Mononuclear cell (primary cell): Measurements from ENCODE around the gene TANC1. TPM values are rescaled to one million over a fixed set of nuclear protein-coding genes. Genes with fewer than 3 reads are reported as not detected.
"Not testable (repeated sequence)": the region's sequence is repeated elsewhere in the genome, so short reads cannot be mapped to it uniquely, and the experiment has no call there.

Experiments
- H3K27me3 ChIP-seq: 2 replicates; pipeline ENCODE4 v1.6.0; 2011; ENCODE audit warnings: low read length, control low read depth; ENCODE audit not compliant: insufficient read depth
- H3K4me1 ChIP-seq: 2 replicates; pipeline ENCODE4 v1.5.1; 2011; ENCODE audit warnings: mild to moderate bottlenecking, low read length, control low read depth; ENCODE audit not compliant: insufficient read depth
- H3K4me3 ChIP-seq: 2 replicates; pipeline ENCODE4 v1.5.1; 2011; ENCODE audit warnings: mild to moderate bottlenecking, low read length, moderate library complexity
- H3K9me3 ChIP-seq: 2 replicates; pipeline ENCODE4 v1.5.1; 2011; ENCODE audit warnings: low read depth, mild to moderate bottlenecking, control low read depth, low read length
- total RNA-seq: library from RNA; depleted of rRNA; stranded (reverse); fragments of >200 nt; gene quantifications from one replicate; pipeline ENCODE4 v1.2.3, GENCODE V29; 2012

The TANC1 gene
- total RNA-seq, 1 donor, result 0.21 TPM

DNA sequence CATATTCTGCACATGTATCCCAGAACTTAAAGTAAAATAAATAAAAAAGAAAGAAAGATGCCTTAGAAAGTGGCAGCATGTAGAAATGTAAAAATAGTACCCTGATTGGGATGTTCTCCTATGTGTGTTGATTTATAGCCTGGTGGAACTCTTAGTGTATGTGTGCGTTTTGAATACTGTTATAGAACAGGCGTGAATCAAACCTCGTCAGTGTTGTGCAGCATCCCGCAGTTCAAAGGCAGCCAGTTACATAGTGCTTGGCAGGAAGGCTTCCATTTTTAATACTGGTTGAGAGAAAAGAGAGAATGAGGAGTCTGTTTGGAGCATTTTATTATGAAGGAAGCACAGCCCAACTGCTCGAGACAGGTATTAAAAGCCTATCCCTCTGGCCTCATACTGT, 49.4 kb downstream of the TANC1 start:
- H3K4me1 ChIP-seq, result no peaks in the 10 kb centered on the region
- H3K4me3 ChIP-seq, result no peak overlapping the region
- H3K27me3 ChIP-seq, result no peaks in the 10 kb centered on the region
- no peaks in the 10 kb centered on the region for H3K9me3 ChIP-seq

DNA sequence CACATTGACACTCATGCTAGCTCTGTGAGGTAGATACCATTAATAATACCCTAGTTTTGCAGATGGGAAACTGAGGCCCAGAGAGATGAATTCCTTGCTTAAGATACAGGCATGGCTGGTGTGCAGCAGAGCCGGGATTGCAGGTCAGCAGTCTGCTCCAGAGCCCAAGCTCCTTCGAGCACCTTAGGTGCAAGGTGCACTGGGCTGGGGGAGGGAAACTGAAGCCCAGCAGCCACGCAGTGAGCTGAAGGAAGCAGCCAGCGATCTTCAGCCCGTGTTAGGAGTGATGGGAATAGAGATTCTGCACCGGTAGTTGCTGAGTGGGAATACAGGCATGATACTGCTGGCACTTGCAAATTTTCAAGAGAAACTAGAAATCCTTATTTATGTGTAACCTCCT, 50.6 kb downstream of the TANC1 start:
- no peaks in the 10 kb centered on the region for H3K4me1 ChIP-seq
- H3K4me3 ChIP-seq, result no peak overlapping the region
- H3K27me3 ChIP-seq, result no peaks in the 10 kb centered on the region
- no peaks in the 10 kb centered on the region for H3K9me3 ChIP-seq

GRCh38 chr2:159022019-159022418, 53.6 kb downstream of the TANC1 start:
- Histone ChIP-seq H3K4me3 (no peak overlapping the region), H3K4me1 (no peaks in the 10 kb centered on the region), H3K27me3 (no peaks in the 10 kb centered on the region), H3K9me3 (no peaks in the 10 kb centered on the region)

DNA sequence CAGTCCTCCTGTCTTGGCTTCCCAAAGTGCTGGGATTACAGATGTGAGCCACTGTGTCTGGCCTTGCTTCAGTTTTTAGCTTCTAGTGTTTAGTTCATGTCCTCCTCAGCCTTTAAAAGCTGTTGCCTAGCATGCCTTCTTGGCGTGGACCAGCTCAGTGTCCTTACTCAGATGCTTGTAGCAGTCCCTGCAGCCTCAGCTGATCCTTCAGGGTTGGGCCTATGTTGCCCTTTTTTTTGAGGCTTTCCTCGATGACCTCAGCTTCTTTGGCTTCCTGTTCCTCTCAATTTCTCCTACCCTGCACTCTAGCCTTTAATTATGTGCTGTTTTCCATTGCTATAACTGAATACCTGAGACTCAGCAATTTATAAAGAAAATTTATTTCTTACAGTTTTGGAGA, 57.7 kb downstream of the TANC1 start:
- Histone ChIP-seq H3K9me3 (no peaks in the 10 kb centered on the region), H3K27me3 (no peaks in the 10 kb centered on the region), H3K4me1 (no peaks in the 10 kb centered on the region), H3K4me3 (no peak overlapping the region)

DNA sequence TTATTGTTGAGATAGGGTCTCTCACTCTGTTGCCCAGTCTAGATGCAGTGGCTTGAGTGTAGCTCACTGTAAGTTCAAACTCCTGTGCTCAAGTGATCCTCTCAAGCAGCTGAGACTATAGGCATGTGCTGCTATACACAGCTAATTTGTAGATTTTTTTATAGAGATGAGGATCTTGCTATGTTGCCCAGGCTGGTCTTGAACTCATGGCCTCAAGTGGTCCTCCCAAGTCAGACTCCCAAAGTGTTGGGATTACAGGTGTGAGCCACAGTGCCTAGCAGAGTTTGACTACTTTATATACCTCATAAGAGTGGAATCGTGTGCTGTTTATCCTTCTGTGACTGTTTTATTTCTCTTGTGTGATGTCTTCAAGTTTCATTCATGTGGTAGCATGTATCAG, 60.3 kb downstream of the TANC1 start:
- no peaks in the 10 kb centered on the region for H3K9me3 ChIP-seq
- no peaks in the 10 kb centered on the region for H3K27me3 ChIP-seq
- H3K4me1 ChIP-seq, result no peaks in the 10 kb centered on the region
- no peak overlapping the region for H3K4me3 ChIP-seq

GRCh38 chr2:159029936-159030335, 61.5 kb downstream of the TANC1 start:
- Histone ChIP-seq H3K9me3 (no peaks in the 10 kb centered on the region), H3K27me3 (no peaks in the 10 kb centered on the region), H3K4me3 (no peak overlapping the region), H3K4me1 (no peaks in the 10 kb centered on the region)

DNA sequence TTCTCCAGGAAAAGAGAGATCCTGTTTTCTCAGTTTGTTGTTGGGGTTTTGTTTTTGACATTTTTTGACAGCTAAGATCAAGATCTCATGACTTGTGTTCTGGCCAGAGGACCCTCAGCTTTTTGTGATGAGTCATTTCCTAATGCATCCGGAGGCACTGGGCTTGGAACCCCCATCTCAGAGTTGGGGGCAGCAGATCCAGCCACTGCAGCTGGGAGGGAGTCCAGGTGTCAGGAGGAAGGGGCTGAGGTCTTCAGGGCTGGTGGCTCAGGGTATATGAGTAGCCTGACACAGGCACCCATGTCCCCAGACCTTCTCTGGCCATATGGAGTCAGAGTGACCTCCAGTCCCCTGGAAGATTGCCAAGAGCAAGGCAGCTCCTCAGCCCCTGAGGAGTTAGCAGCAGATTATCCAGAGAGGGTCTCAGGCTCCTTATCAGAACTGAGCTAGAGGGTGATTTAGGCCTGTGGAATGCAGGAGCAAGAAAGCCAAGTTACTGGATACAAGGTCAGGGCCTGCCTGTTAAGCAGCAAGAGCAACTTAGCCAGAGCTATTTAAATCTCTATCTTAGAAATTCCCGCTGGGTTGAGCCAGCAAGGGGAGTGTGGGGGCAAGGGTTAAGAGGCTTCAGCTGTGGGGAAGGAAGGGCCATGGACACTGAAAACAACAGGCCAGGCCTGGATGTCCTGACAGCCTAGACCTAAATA, 62.4 kb downstream of the TANC1 start:
- Histone ChIP-seq H3K27me3 (no peaks in the 10 kb centered on the region), H3K4me1 (no peaks in the 10 kb centered on the region)

GRCh38 chr2:159032146-159032545, 63.7 kb downstream of the TANC1 start:
- H3K4me3 ChIP-seq, result no peak overlapping the region
- H3K4me1 ChIP-seq, result no peaks in the 10 kb centered on the region
- H3K27me3 ChIP-seq, result no peaks in the 10 kb centered on the region
- no peaks in the 10 kb centered on the region for H3K9me3 ChIP-seq

More for the DNA sequence above, 62.4 kb downstream of the TANC1 start:
- Histone ChIP-seq H3K4me3 (no peak overlapping the region), H3K9me3 (no peaks in the 10 kb centered on the region)

- Histone ChIP-seq H3K4me1 (no peaks in the 10 kb centered on the region), H3K27me3 (no peaks in the 10 kb centered on the region), H3K4me3 (no peak overlapping the region), H3K9me3 (no peaks in the 10 kb centered on the region)
Measured at GRCh38 chr2:159032580-159032979, 64.1 kb downstream of the TANC1 start.

DNA sequence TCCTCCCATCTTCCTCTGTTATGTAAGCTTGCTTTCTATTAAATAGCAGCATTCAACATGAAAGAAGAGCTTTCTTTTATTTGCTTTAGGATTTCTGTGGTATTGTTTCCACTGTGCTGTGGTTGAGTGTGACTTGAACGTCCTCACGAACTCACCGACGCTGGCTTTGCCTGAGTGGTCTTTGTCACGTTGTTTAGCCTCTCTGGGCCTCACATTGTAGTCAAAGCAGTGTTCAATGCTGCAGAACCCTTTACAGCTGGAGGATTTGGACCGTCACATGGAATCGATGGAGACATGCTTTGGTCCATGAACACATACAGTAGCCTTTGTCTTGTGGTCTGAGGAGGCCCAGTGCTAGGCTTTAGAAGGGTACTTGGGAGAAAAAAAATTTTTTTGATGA, 66.3 kb downstream of the TANC1 start:
- Histone ChIP-seq H3K9me3 (no peaks in the 10 kb centered on the region), H3K4me1 (no peaks in the 10 kb centered on the region), H3K4me3 (no peak overlapping the region), H3K27me3 (no peaks in the 10 kb centered on the region)

DNA sequence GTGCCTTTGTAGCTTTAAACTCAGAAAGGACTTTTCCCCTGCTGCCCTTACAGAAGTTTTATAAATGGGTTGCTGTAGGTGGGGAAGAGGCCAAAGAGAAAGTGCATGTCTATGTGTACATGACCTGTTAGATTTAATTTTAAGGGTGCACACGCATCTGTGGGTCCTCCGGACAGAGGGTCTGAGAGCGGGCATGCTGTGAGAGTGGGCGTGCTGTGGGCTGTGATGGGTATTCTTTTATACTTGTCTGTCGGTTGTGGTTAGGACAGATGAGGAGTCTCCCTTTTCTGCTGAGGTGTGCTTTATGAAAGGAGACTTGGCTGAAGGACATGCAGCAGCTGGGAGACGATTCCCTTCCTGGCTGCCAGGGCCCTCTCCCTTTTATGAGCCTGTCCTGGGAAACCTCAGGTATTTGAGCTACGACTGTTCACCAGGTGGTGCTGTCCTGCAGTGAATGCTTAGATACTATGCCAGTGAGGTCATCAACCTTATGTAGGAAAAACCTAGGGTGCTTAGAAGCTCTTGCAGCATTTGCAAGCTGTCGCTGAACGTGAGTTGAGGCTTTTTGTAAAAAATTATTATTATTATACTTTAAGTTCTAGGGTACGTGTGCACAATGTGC, 67.5 kb downstream of the TANC1 start:
- Histone ChIP-seq H3K4me1 (no peaks in the 10 kb centered on the region), H3K9me3 (no peaks in the 10 kb centered on the region), H3K4me3 (no peak overlapping the region), H3K27me3 (no peaks in the 10 kb centered on the region)

DNA sequence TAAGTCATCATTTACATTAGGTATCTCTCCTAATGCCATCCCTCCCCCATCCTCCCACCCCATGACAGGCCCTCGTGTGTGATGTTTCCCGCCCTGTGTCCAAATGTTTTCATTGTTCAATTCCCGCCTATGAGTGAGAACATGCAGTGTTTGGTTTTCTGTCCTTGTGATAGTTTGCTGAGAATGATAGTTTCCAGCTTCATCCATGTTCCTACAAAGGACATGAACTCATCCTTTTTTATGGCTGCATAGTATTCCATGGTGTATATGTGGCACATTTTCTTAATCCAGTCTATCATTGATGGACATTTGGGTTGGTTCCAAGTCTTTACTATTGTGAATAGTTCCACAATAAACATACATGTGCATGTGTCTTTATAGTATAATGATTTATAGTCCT, 68.0 kb downstream of the TANC1 start:
- not testable (repeated sequence) for H3K4me3 ChIP-seq, H3K9me3 ChIP-seq, H3K4me1 ChIP-seq, H3K27me3 ChIP-seq

GRCh38 chr2:159041328-159041727, 72.9 kb downstream of the TANC1 start:
- not testable (repeated sequence) for H3K9me3 ChIP-seq, H3K4me1 ChIP-seq, H3K4me3 ChIP-seq, H3K27me3 ChIP-seq

DNA sequence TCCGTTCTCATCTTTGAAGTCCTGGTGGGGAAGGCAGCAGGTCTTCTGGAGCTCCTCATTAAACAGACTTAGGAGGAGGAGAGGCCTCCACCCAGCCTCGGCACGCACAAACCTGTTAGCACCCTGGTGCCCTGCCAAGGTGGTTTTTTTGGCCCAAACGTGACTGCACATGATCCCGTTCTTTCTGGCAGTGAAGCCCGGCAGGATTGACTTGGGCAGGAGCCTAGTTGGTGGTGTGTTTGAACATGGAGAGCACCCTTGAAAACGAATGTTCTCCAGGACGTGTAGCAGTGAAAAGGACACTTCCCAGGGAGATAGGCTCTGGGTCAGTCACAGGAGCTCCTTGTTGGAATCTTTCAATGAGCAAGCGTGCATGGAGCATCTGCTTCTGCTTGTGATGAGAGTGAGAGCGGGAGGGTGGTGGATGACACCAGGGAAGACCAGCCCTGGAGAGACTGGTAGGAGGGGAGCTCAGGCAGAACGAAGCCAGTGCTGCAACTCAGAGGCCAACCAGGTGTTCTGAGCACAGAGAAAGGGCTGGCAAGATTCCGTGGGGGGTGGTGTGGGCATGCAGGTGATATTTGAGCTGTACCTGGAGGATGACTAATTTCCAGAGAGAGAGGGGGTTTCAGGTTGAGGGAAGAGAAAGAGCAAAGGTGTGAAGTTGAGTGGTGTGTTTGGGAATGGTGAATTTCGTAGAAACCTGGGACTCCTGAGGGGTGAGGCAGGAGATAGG, 73.8 kb downstream of the TANC1 start:
- Histone ChIP-seq H3K4me3 (no peak overlapping the region), H3K9me3 (no peaks in the 10 kb centered on the region), H3K4me1 (no peaks in the 10 kb centered on the region), H3K27me3 (no peaks in the 10 kb centered on the region)

GRCh38 chr2:159043710-159044109, 75.3 kb downstream of the TANC1 start:
- H3K9me3 ChIP-seq, result no peaks in the 10 kb centered on the region
- H3K4me3 ChIP-seq, result no peak overlapping the region
- no peaks in the 10 kb centered on the region for H3K27me3 ChIP-seq
- H3K4me1 ChIP-seq, result no peaks in the 10 kb centered on the region
